SIG-M5 treated with dmso at 0.1 percent for 504 hours (cell line): Measurements from ENCODE around the gene LAMA1.

Source experiments
- DNase-seq: peaks from one replicate; lab custom pipeline; 2025; ENCODE audit not compliant: unreplicated experiment; lab: John Stamatoyannopoulos, UW

The LAMA1 gene

DNA sequence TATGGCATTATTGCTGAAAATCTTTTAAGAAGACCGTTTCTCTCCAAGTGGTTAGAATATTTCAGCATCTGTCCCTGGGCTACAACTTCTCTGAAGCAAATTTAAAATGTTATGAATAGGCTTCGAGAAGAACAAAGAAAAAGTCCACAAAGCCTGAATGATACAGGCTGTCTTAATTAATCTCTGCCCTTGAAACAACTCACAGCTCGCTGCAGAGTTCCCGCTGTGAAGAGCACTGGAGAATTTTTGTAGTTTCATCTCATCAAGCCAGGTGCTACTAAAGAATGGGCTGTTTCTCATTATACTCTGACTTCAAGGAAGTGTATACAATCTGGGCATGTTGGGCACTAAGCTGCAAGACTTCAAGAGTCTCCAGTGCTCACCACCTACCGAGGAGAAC is 67.6 kb downstream of the LAMA1 start:
- DNase-seq = no peak

DNA sequence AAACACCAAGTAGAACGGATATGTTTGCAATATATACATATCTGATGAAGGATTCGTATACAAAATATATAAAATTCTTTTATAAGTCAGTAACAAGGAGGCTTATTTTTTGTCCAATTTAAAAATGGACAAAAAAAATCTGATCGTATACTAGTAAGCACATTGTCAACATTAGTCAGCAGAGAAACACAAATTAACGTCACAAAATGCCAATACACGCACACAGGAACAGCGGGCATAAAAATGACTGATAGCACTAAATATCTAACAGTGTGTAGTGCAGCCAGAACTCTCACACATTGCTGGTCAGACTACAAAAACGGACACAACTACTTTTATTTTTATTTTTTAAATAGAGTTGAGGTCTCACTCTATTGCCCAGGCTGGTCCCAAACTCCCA is 69.5 kb downstream of the LAMA1 start:
- no peak for DNase-seq

DNA sequence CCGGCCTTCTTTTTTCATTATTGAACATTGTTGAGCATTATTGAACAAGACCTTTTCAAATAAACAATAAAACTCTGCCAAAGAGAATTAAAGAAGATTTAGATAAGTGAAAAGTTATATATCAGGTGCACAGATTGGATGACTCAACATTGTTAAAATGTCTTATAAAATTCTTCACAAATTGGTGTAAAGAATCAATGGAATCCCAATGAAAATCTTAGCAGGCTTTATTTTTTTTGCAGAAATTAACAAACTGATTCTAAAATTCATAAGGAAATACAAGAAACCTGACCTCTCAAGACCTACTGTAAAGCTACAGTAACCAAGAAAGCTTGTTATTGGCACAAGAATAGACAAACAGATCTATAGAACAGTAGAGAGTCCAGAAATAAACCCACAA is 70.3 kb downstream of the LAMA1 start:
- no peak for DNase-seq

DNA sequence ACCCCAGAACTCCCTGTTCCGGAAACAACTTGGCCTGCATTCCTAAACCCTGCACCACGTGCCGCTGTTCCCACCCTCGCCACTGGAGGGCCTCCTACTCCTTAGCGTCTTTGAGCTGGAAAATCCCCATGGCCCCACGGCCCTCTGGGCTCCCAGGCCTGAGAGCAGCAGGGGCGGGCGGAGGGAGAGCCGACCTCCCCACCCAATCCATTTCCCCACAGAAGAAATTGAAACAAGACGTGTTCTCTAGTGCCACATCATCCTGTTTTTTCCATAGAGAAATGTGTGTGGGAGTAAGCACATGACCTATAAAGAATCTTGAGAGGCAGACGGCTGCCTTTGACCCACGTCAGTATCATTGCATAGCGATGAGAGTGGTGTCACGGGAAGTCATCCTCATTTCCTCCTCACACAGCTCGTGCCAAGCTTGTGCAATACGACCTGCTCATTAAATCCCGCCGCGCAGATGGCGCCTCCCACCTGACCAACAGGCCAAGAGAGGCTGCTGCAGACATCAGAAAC is 79.2 kb downstream of the LAMA1 start:
- no peak for DNase-seq

DNA sequence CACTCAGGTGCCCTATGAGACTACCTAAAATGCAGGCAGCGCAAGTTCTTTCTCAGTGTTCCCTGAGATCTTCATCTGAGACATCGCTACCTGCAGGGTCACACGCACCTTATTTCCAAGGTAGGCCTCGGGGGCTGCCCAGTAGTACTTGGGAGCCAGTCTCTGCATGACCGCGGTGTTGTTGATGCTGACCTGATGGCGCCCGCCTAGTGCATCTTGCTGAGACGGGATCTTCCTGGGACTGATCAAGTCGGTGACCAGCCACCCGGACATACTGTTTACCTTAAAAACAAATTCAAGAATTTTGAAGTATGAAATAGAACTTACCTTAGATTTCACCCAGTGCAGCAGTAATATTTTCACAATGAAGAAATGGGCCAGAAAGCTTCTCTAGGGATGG is 80.1 kb downstream of the LAMA1 start:
- no peak for DNase-seq

DNA sequence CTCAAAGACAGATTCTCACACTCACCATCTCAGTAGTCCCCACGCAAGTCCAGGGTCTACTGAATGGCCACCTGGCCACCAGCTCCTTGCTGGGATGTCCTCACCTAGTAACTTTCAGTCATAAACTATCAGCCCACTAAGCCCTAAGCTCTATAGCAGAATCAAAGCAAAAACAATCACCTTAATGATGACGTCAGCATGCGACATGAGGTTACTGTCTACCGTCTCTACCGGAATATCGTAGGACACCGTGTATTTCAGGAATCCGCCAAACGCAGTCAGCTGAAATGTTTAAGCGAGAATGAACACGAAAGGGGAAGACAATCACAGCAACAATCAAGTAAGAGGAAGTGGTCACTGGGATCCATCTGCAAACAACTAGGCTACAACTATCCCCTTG is 81.8 kb downstream of the LAMA1 start:
- no peak for DNase-seq

DNA sequence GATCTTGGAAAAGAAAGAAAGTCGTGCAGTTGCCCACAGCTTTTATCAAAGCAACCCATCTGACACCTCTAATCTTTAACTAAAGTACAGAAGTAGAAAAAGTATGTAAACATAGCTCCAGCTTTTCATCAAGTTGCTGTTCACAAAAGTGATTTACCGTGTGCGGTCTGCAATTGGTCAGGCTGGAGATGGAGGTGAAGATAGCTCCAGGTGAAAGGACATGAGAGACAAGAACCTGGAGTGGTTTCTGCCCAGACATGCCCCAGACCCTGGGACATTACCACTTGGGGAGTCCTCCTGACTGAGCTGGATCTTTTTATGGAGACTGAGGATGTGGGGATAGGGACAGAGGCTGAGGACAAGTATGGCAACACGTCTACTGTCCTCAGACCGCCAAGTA is 82.7 kb downstream of the LAMA1 start:
- no peak for DNase-seq

DNA sequence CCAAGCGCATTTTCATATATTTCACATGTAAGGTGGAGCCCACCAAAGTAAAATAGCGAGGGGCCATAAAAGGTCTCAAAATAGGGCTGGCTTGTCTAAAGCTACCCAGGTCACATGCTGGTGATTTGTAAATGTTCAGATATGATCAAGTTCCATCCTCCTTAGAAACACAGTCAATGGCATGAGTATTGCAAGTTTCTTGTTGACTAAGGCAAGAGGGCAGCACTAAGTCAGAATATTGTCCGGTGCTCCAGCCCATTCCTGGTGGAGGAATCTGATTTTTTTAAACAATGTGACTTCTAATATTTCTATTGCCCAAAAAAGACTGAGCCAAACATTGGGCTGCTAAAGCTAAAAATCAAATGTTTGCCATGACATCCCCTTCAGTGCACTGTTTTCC is 85.1 kb downstream of the LAMA1 start:
- DNase-seq = no peak

DNA sequence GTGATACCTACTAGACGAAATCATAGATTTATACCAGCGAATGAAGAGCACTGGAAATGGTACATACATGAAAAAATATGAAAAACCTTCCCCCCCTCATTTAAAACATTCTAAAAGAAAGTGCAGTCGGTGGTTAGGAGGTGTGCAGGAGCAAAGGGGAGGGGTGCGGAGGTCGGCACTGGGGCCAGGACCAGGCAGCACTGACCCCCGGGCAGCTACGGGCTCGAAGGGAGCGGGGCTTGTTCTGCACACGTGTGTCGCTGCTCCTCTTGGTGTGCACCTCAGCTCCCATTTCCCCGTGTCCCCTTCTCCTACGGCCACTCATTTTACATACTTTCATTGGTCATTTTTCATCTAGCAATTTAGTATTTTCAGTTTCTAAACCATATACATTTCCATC is 89.0 kb downstream of the LAMA1 start:
- DNase-seq = no peak

DNA sequence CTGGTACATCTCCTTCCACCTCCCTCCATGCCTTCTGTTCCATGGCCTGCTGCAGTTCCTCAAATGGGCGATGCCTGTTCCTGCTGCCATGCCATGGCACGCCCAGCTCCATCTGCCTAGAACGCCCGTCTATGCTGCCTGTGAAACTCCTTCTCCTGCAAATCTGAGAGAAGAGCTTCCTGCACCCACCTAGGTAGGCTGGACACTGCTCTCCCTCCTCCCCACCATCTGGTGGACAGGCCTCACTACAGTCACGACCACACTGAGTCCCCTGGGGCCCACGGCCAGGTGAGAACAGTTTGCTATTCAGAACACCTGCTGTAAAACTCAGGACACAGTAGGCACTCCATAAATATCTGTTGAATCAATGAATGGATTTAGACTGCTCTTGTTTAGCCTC is 92.4 kb downstream of the LAMA1 start:
- no peak for DNase-seq

DNA sequence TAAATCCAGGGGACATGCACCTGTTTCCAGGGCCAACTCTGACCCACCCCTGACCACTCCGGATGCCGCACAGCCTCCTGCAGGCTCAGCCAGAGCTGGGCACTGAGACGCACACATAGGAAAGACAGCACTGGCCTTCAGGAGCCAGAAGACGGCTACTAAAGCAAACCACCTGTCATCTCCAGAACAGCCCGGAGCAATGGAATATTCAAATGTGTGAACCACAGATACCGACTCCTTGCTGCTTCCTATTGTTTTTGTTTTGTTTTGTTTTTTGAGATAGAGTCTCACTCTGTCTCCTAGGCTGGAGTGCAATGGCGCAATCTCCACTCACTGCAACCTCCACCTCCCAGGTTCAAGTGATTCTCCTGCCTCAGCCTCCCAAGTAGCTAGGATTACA is 94.0 kb downstream of the LAMA1 start:
- DNase-seq = no peak

DNA sequence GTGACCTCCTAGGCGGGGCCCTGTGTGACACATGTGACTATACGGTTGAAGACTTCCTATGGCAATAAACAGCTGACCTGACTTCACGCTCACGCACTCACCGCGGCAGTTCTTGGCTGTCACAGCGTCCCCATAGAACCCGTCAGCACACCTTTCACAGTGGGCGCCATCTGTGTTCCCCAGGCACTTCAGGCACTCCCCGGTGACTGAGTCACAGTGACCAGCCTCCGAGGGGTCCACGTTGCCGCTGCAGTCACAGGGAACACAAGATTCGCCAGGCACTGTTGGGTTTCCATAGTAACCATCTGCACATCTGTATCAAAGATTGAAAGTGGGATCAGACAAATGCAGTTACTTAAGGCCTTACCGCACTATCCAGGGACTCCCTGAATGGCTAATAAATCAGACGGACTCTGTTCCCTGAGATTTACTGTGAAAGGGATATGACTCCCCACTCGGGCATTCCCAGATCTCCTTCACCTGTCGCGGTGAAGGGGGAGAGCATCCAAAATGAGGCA is 94.5 kb downstream of the LAMA1 start:
- DNase-seq = no peak

DNA sequence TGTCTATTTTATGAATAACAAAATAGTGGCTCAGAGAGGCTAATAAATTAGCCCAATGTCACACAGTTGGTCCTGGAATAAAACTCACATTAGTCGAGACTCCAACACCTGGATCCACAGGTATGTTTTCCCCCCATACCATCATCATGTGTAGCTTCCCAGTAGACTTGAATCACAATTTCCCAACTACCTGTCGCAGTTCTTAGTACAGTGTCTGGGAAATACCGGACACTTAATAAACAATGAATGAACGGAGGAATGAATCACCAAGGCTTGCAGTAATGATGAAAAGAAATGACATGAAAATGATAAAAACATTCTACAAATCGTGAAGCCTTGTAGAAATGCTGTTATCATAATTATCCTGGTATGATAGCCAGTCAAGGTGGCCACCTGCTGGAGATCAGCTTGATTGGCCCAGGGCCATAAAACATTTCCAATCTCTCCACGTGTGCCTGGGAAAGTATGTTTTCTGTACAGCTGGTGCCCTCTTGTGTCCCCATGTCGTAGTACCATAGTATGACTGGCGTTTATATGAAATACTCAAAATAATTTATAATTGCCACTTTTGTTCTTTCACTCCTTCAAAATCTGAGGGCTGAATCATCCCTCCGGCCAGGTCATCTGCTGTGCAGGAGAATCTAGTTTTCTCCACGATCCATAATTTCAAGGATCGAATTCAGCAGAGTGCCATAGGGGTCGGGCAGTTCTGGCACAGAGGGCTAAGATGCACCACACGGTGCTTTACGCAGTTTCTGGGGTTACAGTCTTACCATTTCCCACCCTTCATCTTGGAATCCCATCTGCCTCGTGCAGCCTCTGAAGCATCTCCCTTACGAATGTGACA is 95.4 kb downstream of the LAMA1 start:
- DNase-seq = peak; percentile 34

DNA sequence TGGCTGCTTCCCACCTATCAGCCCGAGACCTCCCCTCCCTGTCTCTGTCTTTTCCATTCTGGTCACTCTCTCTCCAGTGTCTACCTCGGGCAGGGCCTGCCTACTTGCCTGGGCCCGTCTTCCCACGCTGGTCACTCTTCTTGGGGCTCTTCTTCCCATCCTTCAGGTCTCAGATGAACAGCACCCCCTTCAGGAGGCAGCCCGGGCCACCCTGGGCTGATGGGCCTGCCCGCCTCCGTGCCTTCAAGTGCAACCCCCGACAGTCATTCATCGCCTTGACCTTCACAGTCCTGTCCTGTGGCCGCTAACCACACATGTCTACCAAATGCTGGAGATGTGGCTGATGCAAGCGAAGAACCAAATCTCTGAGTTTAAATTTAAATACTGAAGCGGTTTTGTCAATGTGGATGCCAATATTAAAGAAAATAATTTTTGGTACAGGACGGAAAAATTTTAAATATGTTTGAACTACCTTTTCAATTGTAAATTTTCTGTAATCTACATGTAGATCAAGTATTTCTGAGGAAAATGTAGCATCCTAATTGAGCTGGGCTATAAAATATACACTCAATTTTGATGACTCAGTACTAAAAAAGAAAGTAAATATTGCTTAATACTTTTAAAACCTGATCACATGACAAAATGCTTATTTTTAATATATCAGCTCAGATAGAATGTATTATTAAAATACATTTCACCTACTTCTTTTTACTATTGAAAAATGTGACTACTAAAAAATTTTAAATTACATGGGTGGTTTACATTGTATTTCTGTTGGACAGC is 96.4 kb downstream of the LAMA1 start:
- no peak for DNase-seq

DNA sequence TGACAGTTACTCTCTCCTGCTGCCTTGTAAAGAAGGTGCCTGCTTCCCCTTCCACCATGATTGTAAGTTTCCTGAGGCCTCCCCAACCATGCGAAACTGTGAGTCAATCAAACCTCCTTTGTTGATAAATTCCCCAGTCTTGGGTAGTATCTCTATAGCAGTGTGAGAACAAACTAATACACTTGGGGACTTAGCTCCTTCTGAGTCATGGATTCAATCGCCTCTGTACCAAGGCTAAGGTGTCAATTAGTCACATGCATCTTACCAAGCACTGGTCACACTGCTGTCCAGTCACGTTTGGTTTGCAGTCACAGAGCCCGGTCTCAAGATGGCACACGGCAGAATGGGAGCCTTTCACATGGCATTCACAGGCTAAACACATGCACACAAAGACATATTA is 100.6 kb downstream of the LAMA1 start:
- DNase-seq = no peak

DNA sequence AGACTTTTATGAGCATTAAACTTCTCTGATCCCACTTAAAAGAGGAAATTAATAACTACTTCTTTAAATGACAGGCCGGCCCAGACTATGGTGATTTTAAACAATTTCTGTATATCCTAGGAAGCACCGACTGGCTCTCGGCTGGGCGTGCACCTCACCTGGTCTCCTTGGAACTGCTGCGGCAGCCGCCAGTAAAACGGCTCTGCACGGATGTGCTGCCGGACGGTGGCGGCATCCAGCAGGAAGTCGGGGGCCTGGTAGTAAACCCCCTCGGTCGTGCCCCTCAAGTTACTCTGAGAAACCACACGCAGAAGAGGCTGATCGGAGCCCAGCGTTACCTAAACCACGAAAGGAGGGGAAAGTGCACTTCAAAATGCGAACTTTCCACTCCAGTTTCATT is 106.5 kb downstream of the LAMA1 start:
- no peak for DNase-seq

DNA sequence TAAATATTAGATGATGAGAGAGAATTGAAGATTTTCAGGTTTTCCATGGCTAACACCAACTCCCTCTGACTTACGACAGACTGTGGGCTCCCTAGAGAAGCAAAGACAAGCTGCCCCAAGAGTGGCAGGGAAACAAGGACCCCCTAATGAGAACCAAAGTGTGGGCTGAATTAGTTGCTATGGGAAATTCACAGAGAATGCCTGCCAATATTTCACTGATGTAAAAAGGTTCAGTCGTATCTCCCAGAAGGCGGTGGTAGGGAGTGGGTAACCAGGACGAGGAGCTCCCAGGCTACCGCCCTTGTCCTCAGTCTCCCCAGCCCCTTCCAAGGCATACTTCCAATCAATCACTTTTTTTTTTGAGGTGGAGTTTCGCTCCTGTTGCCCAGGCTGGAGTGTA is 113.6 kb downstream of the LAMA1 start:
- no peak for DNase-seq

DNA sequence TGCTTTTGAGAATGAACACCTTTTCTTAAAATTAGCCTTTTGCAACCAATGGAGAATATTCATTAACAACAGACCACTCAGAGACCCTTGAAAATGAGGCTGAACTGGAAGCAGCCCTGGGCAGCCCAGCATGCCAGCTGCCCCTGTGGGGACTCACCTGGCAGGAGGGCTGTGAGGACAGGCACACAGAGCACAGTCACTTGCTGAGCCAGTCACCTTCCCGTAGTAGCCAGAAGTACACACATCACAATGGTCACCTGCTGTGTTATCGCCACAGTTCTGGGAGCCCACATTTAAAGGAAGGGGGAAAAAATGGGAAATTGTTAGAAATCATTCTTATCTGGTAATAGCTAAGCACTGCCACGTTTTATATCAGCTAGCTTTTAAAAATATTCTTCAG is 115.5 kb downstream of the LAMA1 start:
- no peak for DNase-seq

DNA sequence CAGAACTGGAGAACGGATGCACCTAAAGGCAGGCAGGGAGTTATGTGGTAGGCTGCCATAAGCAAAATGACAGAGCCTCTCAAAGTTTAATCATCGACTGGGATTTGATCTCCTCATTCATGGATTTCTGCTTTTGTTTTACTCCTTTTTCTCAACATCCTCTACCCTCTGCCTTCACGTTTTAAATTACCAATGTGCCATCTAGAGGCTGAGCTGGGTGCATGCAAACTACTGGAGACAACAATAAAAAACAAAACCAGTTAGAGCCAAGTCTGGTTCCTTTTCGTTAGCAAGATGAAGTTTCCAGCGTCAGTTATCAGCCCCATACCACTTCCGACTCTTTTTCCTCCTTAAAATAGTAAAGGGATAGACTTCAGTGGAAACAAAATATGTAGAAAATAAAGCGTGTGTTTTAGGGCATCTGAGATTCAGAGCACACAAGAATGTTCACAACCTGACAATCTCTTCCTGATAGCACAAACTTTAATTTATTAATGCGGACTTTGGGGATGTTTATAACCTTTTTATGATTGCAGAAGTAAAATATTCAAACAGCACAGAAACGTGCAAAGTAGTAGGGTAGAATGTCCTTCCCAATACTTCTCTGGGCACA is 117.0 kb downstream of the LAMA1 start:
- DNase-seq = no peak

DNA sequence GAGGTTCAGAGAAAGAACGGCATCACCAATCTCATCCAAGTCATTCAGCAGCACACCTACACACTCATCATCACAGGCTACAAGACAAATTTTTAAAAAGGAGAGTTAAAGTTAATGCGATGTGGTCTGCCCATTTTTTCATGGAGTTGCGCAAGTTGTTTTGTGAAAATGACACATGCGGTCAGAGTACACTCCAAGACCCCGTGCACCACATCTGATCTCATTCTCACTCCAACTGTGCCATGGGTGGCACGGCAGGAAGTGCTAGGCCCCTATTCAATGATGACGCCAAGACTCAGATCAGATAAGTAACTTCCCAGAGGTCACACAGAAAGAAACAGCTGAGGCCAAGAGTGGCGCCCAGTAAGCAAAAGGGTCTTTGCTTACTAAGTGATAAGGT is 119.8 kb downstream of the LAMA1 start:
- no peak for DNase-seq

DNA sequence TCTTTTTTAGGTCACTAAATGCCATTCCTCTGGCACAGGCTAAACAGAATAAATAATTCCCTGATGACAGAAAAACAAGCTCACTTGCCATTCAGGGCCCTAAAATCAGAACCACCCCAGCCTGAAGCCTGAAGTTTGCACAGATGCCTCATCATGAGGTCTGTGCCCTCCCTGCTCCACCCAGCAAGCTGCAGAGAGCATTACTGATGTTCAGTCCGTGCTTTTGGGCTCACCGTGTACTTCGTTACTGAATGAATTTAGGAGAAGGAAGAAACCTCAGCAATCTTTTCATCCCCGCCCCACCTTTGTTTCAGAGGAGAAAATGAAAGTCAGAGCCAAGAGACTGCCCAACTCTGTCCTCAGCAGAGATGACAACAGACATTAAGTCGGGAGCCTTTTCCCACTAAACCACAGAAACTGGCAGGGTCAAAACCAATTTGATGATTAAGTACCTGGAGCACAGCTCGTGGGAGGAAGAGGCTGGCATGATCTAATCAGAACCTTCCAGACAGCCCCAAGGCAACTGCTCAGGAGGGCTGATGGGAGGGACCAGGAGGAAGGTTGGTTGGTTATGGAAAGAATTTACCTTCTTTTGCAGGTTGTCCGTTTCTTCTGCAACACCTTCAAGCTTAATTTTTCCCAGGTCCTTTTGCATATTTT is 122.7 kb downstream of the LAMA1 start:
- DNase-seq = no peak
